ENCODE results near the gene SYNCRIP. TPM values are rescaled to one million over a fixed set of nuclear protein-coding genes. Genes with fewer than 3 reads are reported as not detected.

The SYNCRIP gene
- total RNA-seq, 1 experiment from 2014 or later, result 221 TPM

DNA sequence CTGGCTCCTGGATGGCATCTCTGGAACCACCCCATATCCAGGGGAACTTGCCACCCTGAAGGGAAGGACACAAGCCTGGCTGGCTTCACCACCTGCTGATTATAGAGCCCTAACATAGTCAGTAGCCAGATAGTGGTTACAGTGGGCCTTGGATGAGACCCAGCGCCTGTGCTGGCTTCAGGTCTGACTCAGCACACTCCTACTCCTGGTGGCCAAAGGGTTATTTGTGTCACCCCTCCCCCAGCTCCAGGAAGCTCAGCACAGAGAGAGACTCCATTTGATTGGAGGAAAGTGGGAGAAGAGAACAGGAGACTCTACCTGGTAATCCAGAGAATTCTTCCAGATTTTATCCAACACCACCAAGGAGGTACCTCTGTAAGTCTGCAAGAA is 61.8 kb downstream of the SYNCRIP start:
- ChIA-PET POLR2A (ENCODE audit: low non-redundant PET) (no interaction called here), CTCF (no interaction called here)
- no peak for DNase-seq (ENCODE audit: low spot score)
- H3K4me3 ChIP-seq (ENCODE audit: low read depth, low read length, poor library complexity, severe bottlenecking), result no peak overlapping the region
- H3K36me3 ChIP-seq (ENCODE audit: insufficient read depth, low read length, poor library complexity, severe bottlenecking), result no peaks in the 10 kb centered on the region
- TF ChIP-seq EZH2 (IDR thresholded peaks at IDR 0.05; ENCODE audit: borderline replicate concordance, low read depth, low read length, poor library complexity, severe bottlenecking) (no peak), CTCF (conservative IDR thresholded peaks at IDR 0.05; ENCODE audit: low read depth, low read length) (no peak)
- H3K9me3 ChIP-seq (ENCODE audit: low read depth, low read length, poor library complexity, severe bottlenecking), result peaks cover 9% of the 10 kb centered on the region
- BruUV-seq (replicated peaks), result no TSS peak
- no peaks in the 10 kb centered on the region for H3K27me3 ChIP-seq (replicated peaks; ENCODE audit: insufficient read depth, low read depth, low read length, poor library complexity)
- no peak overlapping the region for H3K27ac ChIP-seq (ENCODE audit: low read depth, low read length, poor library complexity, severe bottlenecking)
- intact Hi-C loops (cut with micrococcal nuclease; ENCODE audit: unreplicated experiment), result no loop called here
- peaks cover 7% of the 10 kb centered on the region for H3K4me1 ChIP-seq (ENCODE audit: insufficient read depth, low read length, poor library complexity, severe bottlenecking)

GRCh38 chr6:85580118-85580877 is 62.4 kb downstream of the SYNCRIP start:
- no peak for DNase-seq (ENCODE audit: low spot score)
- Histone ChIP-seq H3K4me1 (ENCODE audit: insufficient read depth, low read length, poor library complexity, severe bottlenecking) (peaks cover 9% of the 10 kb centered on the region), H3K4me3 (ENCODE audit: low read depth, low read length, poor library complexity, severe bottlenecking) (no peak overlapping the region), H3K9me3 (ENCODE audit: low read depth, low read length, poor library complexity, severe bottlenecking) (peaks cover 9% of the 10 kb centered on the region), H3K36me3 (ENCODE audit: insufficient read depth, low read length, poor library complexity, severe bottlenecking) (no peaks in the 10 kb centered on the region), H3K27ac (ENCODE audit: low read depth, low read length, poor library complexity, severe bottlenecking) (no peak overlapping the region), H3K27me3 (replicated peaks; ENCODE audit: insufficient read depth, low read depth, low read length, poor library complexity) (no peaks in the 10 kb centered on the region)
- ChIA-PET POLR2A (ENCODE audit: low non-redundant PET) (no interaction called here), CTCF (no interaction called here)
- TF ChIP-seq CTCF (conservative IDR thresholded peaks at IDR 0.05; ENCODE audit: low read depth, low read length) (no peak), EZH2 (IDR thresholded peaks at IDR 0.05; ENCODE audit: borderline replicate concordance, low read depth, low read length, poor library complexity, severe bottlenecking) (no peak)
- no TSS peak for BruUV-seq (replicated peaks)
- intact Hi-C loops (cut with micrococcal nuclease; ENCODE audit: unreplicated experiment), result no loop called here

GRCh38 chr6:85579581-85579980 is 63.1 kb downstream of the SYNCRIP start:
- Histone ChIP-seq H3K4me3 (ENCODE audit: low read depth, low read length, poor library complexity, severe bottlenecking) (no peak overlapping the region), H3K27me3 (replicated peaks; ENCODE audit: insufficient read depth, low read depth, low read length, poor library complexity) (no peaks in the 10 kb centered on the region), H3K4me1 (ENCODE audit: insufficient read depth, low read length, poor library complexity, severe bottlenecking) (peaks cover 13% of the 10 kb centered on the region), H3K36me3 (ENCODE audit: insufficient read depth, low read length, poor library complexity, severe bottlenecking) (no peaks in the 10 kb centered on the region), H3K9me3 (ENCODE audit: low read depth, low read length, poor library complexity, severe bottlenecking) (peaks cover 9% of the 10 kb centered on the region), H3K27ac (ENCODE audit: low read depth, low read length, poor library complexity, severe bottlenecking) (no peak overlapping the region)
- ChIA-PET POLR2A (ENCODE audit: low non-redundant PET) (no interaction called here), CTCF (no interaction called here)
- intact Hi-C loops (cut with micrococcal nuclease; ENCODE audit: unreplicated experiment), result no loop called here
- no TSS peak for BruUV-seq (replicated peaks)
- TF ChIP-seq CTCF (conservative IDR thresholded peaks at IDR 0.05; ENCODE audit: low read depth, low read length), result no peak
- TF ChIP-seq EZH2 (IDR thresholded peaks at IDR 0.05; ENCODE audit: borderline replicate concordance, low read depth, low read length, poor library complexity, severe bottlenecking), result no peak
- DNase-seq (ENCODE audit: low spot score), result no peak
